GM12801 (cell line): Measurements from ENCODE around the gene MERTK.

ENCODE experiments used
- CTCF ChIP-seq: IDR thresholded peaks from one replicate; pipeline ENCODE4 v1.5.1; 2011; ENCODE audit warnings: control low read depth; ENCODE audit not compliant: insufficient read length; ENCODE audit errors: extremely low read depth

Gene MERTK

GRCh38 chr2:111961663-111962062 lies 63.3 kb downstream of the MERTK start:
- TF ChIP-seq CTCF: no peak

DNA sequence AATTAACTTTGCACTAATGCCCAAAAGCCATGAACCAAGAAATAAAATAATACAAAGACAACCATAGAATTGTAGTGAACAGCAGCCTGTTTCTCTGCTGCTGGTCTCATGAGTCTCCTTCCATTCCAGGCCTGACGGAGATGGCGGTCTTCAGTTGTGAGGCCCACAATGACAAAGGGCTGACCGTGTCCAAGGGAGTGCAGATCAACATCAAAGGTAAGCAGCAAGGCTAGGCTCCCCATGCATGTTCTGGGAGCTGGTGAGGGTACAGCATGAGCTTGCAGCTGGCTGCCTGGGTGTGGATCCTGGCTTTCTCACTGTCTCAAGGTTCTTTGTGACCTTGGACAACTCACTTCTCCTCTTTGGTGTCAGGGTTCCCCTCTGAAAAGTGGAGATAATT lies 66.7 kb downstream of the MERTK start:
- no peak for TF ChIP-seq CTCF

DNA sequence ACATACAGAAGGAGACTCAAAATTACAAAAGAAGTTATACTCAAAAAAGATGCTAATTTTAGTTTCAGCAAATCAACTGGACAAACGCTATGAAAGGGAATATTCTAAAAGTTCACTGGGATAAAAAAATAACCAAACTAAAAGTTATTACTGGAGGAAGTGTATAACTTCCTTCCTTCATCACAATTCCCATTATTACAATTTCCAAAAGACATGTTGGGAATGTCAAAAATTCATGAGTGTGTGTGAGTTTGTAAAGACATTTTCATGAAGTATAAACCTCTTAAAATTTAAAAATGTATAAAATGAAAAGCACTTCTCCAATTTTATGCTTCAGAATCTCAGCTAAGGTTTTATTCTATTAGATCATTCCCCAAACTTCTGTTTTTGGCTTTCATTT lies 67.8 kb downstream of the MERTK start:
- TF ChIP-seq CTCF: no peak

- TF ChIP-seq CTCF: no peak
These were observed 68.6 kb downstream of the MERTK start for GRCh38 chr2:111967018-111967417.

DNA sequence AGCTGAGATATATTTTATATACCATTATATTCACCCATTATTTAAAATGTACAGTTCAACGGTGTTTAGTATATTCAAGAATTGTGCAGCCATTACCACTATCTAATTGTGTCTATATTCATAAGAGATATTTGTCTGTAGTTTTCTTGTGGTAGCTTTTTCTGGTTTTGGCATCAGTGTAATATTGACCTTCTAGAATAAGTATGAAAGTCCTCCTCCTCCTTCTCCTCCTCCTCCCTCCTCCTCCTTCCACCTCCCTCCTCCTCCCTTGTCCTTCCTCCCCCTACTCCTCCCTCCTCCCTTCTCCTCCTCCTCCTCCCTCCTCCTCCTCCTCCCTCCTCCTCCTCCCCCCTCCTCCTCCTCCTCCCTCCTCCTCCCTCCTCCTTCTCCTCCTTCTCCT lies 72.0 kb downstream of the MERTK start:
- TF ChIP-seq CTCF: no peak

- TF ChIP-seq CTCF: no peak
These were observed 74.7 kb downstream of the MERTK start for GRCh38 chr2:111972955-111973565.

GRCh38 chr2:111973701-111974100 lies 75.3 kb downstream of the MERTK start:
- TF ChIP-seq CTCF: no peak
